Epithelial cell of esophagus (primary cell): ENCODE data around the gene LMTK2.

Experiments
- DNase-seq: peaks from one replicate; pipeline ENCODE4 v3.0.0; 2010; ENCODE audit warnings: low read depth
- H3K4me3 ChIP-seq: 2 replicates; pipeline ENCODE4 v1.5.1; 2011; ENCODE audit warnings: mild to moderate bottlenecking, low read length, control low read depth
- TF ChIP-seq, protein P1 (sequence below): IDR thresholded peaks from 2 replicates; pipeline ENCODE4 v1.5.1; 2011; ENCODE audit warnings: low read depth, mild to moderate bottlenecking, low read length, control low read depth, inconsistent platforms; ENCODE audit not compliant: insufficient read depth; ENCODE audit errors: missing control alignments

LMTK2 gene

DNA sequence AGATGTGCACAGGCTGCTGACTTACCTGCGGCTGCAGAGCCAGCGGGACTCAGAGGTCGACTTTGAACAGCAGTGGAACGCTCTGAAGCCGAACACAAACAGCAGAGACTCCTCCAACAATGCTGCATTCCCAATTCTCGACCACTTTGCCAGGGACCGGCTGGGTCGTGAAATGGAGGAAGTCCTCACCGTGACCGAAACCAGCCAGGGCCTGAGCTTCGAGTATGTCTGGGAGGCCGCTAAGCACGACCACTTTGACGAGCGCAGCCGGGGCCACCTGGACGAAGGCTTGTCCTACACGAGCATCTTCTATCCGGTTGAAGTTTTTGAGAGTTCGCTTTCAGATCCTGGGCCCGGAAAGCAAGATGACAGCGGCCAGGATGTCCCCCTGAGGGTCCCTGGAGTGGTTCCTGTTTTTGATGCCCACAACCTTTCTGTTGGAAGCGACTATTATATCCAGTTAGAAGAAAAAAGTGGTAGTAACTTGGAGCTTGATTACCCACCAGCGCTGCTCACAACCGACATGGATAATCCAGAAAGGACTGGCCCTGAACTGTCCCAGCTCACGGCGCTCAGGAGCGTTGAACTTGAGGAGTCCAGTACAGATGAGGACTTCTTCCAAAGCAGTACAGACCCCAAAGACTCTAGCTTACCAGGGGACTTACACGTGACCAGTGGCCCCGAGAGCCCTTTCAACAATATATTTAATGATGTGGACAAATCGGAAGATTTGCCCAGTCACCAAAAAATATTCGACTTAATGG is 85.2 kb downstream of the LMTK2 start:
- TF ChIP-seq, protein P1, sequence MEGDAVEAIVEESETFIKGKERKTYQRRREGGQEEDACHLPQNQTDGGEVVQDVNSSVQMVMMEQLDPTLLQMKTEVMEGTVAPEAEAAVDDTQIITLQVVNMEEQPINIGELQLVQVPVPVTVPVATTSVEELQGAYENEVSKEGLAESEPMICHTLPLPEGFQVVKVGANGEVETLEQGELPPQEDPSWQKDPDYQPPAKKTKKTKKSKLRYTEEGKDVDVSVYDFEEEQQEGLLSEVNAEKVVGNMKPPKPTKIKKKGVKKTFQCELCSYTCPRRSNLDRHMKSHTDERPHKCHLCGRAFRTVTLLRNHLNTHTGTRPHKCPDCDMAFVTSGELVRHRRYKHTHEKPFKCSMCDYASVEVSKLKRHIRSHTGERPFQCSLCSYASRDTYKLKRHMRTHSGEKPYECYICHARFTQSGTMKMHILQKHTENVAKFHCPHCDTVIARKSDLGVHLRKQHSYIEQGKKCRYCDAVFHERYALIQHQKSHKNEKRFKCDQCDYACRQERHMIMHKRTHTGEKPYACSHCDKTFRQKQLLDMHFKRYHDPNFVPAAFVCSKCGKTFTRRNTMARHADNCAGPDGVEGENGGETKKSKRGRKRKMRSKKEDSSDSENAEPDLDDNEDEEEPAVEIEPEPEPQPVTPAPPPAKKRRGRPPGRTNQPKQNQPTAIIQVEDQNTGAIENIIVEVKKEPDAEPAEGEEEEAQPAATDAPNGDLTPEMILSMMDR = no peak
- H3K4me3 ChIP-seq = no peak overlapping the region
- no peak for DNase-seq

DNA sequence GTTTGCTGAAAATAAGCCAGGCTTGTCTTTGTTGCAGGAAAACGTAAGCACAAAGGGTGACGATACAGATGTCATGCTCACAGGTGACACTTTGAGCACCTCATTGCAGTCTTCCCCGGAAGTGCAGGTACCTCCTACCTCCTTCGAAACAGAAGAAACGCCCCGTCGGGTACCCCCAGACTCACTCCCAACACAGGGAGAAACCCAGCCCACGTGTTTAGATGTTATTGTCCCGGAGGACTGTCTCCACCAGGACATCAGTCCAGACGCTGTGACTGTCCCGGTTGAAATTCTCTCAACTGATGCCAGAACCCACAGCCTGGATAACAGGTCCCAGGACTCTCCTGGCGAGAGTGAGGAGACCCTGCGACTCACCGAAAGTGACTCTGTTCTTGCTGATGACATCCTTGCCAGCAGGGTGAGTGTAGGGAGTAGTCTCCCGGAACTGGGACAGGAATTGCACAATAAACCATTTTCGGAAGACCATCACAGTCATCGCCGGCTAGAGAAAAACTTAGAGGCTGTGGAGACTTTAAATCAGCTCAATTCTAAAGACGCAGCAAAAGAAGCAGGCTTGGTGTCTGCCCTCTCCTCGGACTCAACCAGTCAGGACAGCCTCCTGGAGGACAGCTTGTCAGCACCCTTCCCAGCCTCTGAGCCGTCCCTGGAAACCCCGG is 86.3 kb downstream of the LMTK2 start:
- TF ChIP-seq, protein P1 = no peak
- no peak for DNase-seq

DNA sequence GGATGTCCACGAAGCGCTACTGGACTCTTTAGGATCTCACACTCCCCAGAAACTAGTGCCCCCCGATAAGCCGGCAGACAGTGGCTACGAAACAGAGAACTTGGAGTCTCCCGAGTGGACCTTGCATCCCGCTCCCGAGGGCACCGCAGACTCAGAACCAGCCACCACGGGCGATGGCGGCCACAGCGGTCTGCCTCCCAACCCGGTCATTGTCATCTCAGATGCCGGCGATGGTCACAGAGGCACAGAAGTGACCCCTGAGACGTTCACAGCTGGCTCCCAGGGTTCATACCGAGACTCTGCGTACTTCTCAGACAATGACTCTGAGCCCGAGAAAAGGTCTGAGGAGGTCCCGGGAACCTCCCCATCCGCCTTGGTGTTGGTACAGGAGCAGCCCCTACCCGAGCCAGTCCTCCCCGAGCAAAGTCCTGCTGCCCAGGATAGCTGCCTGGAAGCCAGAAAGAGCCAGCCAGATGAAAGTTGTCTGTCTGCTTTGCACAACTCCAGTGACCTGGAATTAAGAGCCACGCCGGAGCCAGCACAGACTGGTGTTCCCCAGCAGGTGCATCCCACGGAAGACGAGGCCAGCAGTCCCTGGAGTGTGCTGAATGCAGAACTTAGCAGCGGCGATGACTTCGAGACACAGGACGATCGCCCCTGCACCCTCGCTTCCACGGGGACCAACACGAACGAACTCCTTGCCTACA is 87.0 kb downstream of the LMTK2 start:
- no peak for DNase-seq
- H3K4me3 ChIP-seq = no peak overlapping the region
- TF ChIP-seq, protein P1 = no peak

More for the DNA sequence above, 86.3 kb downstream of the LMTK2 start:
- H3K4me3 ChIP-seq = no peak overlapping the region

DNA sequence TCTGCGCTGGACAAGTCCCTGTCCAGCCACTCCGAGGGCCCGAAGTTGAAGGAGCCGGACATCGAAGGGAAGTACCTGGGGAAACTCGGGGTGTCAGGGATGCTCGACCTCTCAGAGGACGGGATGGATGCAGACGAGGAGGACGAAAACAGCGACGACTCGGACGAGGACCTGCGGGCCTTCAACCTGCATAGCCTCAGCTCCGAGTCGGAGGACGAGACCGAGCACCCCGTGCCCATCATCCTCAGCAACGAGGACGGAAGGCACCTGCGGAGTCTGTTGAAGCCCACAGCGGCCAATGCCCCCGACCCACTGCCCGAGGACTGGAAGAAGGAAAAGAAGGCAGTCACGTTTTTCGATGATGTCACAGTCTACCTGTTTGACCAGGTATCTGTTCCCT is 87.5 kb downstream of the LMTK2 start:
- DNase-seq = no peak
- TF ChIP-seq, protein P1 = no peak
- H3K4me3 ChIP-seq = no peak overlapping the region

DNA sequence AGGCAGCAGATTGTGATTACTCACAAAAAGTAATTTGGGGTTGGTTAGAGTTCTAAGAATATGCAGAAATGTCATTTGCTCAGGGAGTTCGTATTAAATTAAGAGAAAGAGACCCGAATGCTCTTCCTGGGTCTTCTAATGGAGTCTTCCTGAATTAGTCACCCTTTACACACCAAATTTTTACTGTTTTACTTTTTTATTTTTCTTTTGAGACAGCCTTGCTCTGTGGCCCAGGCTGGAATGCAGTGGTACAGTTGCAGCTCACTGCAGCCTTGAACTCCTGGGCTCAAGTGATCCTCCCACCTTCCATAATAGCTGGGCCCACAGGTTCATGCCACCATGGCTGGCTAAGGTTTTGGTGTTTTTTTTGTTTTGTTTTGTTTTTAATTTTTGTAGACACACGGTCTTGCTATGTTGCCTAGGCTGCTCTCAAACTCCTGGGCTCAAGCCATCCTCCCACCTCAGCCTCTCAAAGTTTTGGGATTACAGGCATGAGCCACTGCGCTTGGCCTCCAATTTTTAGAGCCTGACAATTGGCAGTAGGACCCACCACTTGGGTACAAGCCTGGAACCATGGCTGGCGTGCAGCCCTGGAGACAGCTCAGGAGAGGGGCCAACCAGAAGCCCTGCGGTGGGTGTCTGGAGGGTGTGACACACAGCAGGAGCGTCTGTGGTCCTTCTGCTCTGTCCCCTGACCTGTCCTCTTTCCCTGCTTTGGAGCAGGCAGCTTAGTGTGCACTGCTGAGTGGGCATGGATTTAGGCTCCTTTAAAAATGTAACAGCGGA is 88.2 kb downstream of the LMTK2 start:
- H3K4me3 ChIP-seq = no peak overlapping the region
- TF ChIP-seq, protein P1 = no peak
- no peak for DNase-seq

DNA sequence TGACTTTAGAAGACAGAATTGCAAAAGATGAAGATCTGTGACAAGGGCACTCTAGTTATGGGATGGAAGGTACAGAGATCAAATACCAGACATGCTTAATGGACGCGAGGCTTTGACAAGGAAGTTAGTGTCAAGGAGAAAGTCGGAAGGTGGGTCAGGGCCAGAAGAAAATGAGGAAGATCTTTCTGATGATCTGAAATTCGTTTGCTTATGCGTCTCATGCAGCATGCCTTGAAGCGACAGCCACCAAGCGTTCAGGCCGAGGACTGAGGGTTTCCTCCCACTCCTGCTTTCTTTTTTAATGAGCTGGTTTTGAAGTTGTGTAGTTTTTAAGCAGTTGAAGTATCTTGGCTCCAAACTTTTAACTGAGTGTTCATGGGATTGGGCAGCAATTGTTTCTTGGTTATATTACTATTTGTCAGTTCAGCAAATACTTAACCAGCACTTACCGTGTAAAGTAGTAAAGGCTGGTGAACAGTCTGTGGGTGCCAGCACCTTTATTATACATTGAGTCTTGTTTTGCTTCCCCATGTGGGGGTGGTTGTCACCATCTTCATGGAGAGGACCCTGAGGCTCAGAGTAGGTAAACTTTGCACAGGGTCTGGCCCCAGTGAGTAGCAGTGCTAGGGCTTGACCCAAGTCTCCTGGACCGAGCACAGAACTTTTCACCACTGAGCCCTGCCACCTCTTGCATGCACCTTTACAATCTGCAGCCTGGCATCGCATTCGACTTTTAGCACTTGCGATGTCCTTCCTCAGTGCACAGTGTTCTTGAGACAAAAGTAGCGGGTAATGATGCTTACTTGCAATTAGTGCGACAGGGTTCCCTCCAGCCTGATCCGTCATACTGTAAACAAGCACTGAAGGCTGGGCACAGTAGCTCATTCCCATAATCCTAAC is 90.3 kb downstream of the LMTK2 start:
- no peak for DNase-seq
- TF ChIP-seq, protein P1 = no peak
- H3K4me3 ChIP-seq = no peak overlapping the region
